Measurements from ENCODE around the gene EDN2. TPM values are rescaled to one million over a fixed set of nuclear protein-coding genes. Genes with fewer than 3 reads are reported as not detected.

The EDN2 gene
- total and polyA plus RNA-seq, 2 donors from 2014 or later, result 2.3 to 2.9 TPM

DNA sequence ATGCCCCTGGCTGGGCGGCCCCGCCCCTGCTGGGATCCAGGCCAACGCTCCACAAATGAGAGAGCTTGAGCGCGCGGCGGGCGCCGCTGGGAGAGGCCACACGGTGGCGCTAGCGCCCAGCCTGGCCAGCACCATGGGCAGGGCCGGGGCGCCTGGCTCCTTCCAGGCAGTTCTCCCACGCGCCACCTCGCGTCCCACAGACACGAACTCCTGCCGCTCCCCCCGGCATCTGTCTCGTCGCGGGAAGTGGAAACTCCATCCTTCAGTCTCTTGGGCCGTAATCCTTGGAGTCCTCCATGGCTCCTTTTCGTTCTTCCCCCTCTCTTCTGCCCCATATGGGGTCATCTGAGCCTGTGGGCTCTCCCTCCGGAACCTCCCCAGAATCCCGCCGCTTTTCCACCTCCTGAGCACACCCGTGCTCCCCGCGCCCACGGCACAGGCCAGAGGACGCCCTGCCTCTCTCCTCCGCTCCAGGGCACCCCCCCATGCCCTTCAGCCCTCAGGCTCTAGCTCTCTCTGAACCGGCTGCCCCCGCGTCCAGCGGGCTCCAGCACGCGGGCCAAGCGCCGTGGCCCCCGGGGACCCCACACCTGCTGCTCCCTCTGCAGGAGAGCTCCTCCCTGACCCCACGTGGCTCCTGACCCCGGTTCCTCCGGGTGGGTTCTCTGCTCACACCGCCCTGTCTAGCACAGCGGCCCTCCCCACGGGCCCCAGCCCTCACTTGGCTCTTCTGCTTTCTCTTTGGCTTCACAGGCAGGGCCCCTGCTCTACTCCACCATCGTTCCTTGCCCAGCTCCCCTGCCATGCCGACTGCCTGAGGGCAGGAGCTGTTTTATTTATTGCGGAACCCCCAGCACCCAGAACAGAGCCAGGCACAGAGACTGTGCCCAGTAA is 31.9 kb upstream of the EDN2 start:
- H3K9me3 ChIP-seq (ENCODE audit: control insufficient read depth in 2 of 3, insufficient read depth in 1 of 3, low read length in 3 of 3), result no peaks in the 10 kb centered on the region
- H3K4me3 ChIP-seq (ENCODE audit: low read length in 3 of 3), result peak overlapping the region; percentile 33 to 64 (median 40)
- peak; percentile 86 for TF ChIP-seq CTCF (IDR thresholded peaks at IDR 0.05; ENCODE audit: borderline replicate concordance, extremely low read depth, insufficient read depth)
- intact Hi-C loops (cut with DNase I), result no loop called here
- H3K27me3 ChIP-seq (ENCODE audit: control insufficient read depth, insufficient read depth, low read length), result no peaks in the 10 kb centered on the region
- H3K4me1 ChIP-seq (ENCODE audit: control insufficient read depth in 2 of 3, insufficient read depth in 2 of 3, low read depth in 1 of 3, low read length in 3 of 3), result peaks cover 0 to 19% (median 14%) of the 10 kb centered on the region in 3 donors
- peak overlapping the region in 2 of 3 donors; percentile 65 to 86 for H3K9ac ChIP-seq (ENCODE audit: low read length in 3 of 3)
- DNase-seq (peak; percentile 94 to 96 (median 95)), FAIRE-seq (no peak)
- peak overlapping the region; percentile 72 to 80 for H3K27ac ChIP-seq (ENCODE audit: low read depth in 2 of 2, low read length in 2 of 2)
- no peaks in the 10 kb centered on the region for H3K36me3 ChIP-seq (ENCODE audit: control insufficient read depth in 2 of 3, insufficient read depth in 3 of 3, low read length in 3 of 3)

- TF ChIP-seq CTCF (IDR thresholded peaks at IDR 0.05; ENCODE audit: borderline replicate concordance, extremely low read depth, insufficient read depth), result no peak
- Histone ChIP-seq H3K4me1 (ENCODE audit: control insufficient read depth in 2 of 3, insufficient read depth in 2 of 3, low read depth in 1 of 3, low read length in 3 of 3) (peaks cover 0 to 19% (median 14%) of the 10 kb centered on the region in 3 donors), H3K9ac (ENCODE audit: low read length in 3 of 3) (peak overlapping the region in 2 of 3 donors; percentile 5 to 73), H3K27ac (ENCODE audit: low read depth in 2 of 2, low read length in 2 of 2) (peak overlapping the region; percentile 72 to 80), H3K36me3 (ENCODE audit: control insufficient read depth in 2 of 3, insufficient read depth in 3 of 3, low read length in 3 of 3) (no peaks in the 10 kb centered on the region), H3K4me3 (ENCODE audit: low read length in 3 of 3) (no peak overlapping the region), H3K9me3 (ENCODE audit: control insufficient read depth in 2 of 3, insufficient read depth in 1 of 3, low read length in 3 of 3) (no peaks in the 10 kb centered on the region), H3K27me3 (ENCODE audit: control insufficient read depth, insufficient read depth, low read length) (no peaks in the 10 kb centered on the region)
- FAIRE-seq (no peak), DNase-seq (no peak)
- intact Hi-C loops (cut with DNase I), result no loop called here
These were observed 31.3 kb upstream of the EDN2 start for GRCh38 chr1:41515778-41516167.

- H3K27me3 ChIP-seq (ENCODE audit: control insufficient read depth, insufficient read depth, low read length), result no peaks in the 10 kb centered on the region
- peak in 2 of 5 donors; percentile 46 to 91 for DNase-seq
- no peaks in the 10 kb centered on the region for H3K36me3 ChIP-seq (ENCODE audit: control insufficient read depth in 2 of 3, insufficient read depth in 3 of 3, low read length in 3 of 3)
- peak overlapping the region in 2 of 3 donors; percentile 25 to 73 for H3K9ac ChIP-seq (ENCODE audit: low read length in 3 of 3)
- H3K4me3 ChIP-seq (ENCODE audit: low read length in 3 of 3), result no peak overlapping the region
- peaks cover 0 to 19% (median 14%) of the 10 kb centered on the region in 3 donors for H3K4me1 ChIP-seq (ENCODE audit: control insufficient read depth in 2 of 3, insufficient read depth in 2 of 3, low read depth in 1 of 3, low read length in 3 of 3)
- no peaks in the 10 kb centered on the region for H3K9me3 ChIP-seq (ENCODE audit: control insufficient read depth in 2 of 3, insufficient read depth in 1 of 3, low read length in 3 of 3)
- no peak for TF ChIP-seq CTCF (IDR thresholded peaks at IDR 0.05; ENCODE audit: borderline replicate concordance, extremely low read depth, insufficient read depth)
- intact Hi-C loops (cut with DNase I), result no loop called here
- FAIRE-seq, result no peak
- peak overlapping the region; percentile 72 to 80 for H3K27ac ChIP-seq (ENCODE audit: low read depth in 2 of 2, low read length in 2 of 2)
These were observed 30.7 kb upstream of the EDN2 start for GRCh38 chr1:41515131-41515678.
